GM18499 (cell line): Measurements from ENCODE around the gene ANKRD34C.
"Not testable (repeated sequence)": the region's sequence is repeated elsewhere in the genome, so short reads cannot be mapped to it uniquely, and the experiment has no call there.

Experiments
- ATAC-seq: cut with Tn5 transposase; IDR thresholded peaks from one replicate; pipeline ENCODE4 v1.9.1; 2021; ENCODE audit warnings: moderate number of reproducible peaks; ENCODE audit not compliant: insufficient read depth, unreplicated experiment

The ANKRD34C gene

DNA sequence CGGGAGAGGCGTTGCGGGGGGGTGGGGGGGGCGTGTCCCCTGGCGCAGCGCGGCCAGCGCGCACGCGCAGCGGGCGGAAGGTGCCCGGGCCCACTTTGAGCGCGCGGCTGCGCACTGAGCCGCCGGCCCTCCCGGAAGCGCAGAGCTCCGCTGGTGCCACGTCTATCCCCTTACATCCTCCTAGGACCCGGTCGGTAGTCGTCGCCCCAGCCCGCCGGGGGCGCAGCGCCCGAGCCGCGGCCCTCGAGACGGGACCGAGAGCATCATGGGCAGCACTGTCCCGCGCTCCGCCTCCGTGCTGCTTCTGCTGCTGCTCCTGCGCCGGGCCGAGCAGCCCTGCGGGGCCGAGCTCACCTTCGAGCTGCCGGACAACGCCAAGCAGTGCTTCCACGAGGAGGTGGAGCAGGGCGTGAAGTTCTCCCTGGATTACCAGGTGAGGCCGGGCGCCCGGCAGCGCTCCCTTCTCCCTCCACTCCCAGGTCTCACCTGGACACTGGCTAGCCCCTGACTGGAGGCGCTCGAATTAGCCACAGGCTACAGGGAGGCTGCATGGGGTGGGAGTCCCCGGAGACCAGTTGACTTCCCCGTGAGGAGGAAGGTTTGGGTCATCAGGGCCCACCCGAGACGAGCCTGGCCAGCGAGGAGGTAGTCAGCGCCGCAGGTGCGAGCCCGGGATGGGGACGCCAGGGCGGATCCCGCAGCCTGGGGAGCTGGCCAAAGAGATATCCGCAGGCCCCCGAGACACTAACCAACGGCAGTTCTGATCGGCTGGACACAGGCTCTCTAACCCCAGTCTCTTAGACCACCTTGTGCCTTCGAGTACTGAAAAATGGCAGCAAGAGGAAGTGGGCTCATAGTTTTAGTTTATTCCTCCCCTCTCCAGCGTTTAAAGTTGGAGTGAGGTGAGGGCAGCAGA is 28.7 kb downstream of the ANKRD34C start, which contains the start of gene TMED3:
TSS of gene TMED3 (plus strand) at position 128 of the 916 bp plus-strand sequence. CDS start at position 266, 138 bp downstream.
- ATAC-seq = peak; percentile 53

GRCh38 chr15:79311901-79312553 is 29.5 kb downstream of the ANKRD34C start:
- no peak for ATAC-seq

DNA sequence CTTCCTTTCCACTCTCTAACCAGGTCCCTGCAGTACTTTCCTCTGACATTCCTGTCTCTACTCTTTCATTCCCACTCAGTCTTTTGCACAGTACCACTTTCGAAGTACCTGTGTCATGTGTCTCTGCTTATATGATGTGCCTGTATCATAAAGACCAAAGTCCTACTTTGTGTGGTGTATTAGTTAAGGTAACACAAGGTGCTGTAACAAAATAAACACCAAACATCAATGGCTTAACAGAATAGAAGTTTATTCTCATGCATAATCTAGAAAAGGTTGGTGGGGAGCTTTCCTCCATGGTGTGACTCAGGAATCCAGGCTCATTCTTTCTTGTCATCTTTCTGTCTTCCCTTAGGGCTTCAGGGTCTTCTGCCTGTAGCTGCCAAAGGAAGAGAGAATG is 31.7 kb downstream of the ANKRD34C start:
- ATAC-seq = no peak

DNA sequence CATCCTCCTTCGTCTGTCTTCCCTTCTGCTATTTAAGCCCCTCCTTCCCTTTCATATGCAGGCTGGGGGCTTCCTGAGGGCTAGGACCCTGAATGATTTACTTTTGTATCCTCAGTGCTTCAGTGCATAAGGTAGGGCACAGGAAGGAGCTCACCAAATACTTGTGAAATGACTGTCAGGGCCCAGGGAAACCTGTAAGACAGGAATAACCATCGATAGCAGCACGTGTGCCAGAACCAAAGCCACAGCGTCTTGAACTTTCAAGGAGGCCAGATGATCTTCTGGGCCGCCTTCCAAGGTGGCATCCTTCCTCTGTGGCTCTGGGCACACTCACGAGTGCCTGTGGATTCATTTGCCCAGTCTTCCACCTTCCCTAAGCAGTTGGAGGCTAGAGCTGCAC is 32.3 kb downstream of the ANKRD34C start:
- no peak for ATAC-seq

GRCh38 chr15:79315623-79316328 is 33.3 kb downstream of the ANKRD34C start:
- ATAC-seq = no peak

GRCh38 chr15:79316864-79317263 is 34.3 kb downstream of the ANKRD34C start:
- ATAC-seq = no peak

DNA sequence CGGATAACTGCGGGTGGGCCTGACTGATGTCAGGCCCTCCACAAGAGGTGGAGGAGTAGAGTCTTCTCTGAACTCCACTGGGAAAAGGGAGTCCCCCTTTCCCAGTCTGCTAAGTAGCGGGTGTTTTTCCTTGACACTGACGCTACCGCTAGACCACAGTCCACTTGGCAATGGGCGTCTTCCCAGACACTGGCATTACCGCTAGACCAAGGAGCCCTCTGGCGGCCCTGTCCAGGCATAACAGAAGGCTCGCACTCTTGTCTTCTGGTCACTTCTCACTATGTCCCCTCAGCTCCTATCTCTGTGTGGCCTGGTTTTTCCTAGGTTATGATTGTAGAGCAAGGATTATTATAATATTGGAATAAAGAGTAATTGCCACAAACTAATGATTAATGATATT is 37.5 kb downstream of the ANKRD34C start:
- ATAC-seq = not testable (repeated sequence)

DNA sequence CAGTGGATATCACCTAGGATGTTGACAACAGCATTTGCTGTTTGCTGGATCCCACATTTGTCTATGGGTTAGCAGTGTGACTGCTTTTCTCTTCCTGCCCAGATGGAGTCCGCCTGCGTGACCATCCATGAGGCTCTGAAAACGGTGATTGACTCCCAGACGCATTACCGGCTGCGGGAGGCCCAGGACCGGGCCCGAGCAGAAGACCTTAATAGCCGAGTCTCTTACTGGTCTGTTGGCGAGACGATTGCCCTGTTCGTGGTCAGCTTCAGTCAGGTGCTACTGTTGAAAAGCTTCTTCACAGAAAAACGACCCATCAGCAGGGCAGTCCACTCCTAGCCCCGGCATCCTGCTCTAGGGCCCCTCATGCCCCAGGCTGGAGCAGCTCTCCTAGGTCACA is 39.4 kb downstream of the ANKRD34C start:
- no peak for ATAC-seq

DNA sequence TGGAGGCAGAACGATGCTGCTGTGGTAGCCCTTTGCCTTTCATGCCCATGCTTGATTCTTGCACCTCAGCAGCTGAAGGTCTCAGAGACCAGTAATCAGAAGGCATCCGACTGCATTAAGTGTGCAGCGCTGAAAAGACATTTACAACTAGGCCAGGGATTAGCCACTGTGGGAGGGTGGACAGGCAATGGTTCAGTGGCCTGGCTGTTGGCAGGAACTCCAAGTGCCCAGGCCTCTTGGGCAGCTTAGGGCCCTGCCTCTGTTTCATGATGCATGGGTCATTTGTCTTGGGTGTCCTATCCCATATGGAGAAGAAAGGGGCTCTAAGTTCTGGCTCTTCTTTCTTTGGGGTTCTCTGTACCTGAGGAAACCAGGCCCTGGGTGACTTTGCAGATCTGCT is 39.8 kb downstream of the ANKRD34C start:
- no peak for ATAC-seq

DNA sequence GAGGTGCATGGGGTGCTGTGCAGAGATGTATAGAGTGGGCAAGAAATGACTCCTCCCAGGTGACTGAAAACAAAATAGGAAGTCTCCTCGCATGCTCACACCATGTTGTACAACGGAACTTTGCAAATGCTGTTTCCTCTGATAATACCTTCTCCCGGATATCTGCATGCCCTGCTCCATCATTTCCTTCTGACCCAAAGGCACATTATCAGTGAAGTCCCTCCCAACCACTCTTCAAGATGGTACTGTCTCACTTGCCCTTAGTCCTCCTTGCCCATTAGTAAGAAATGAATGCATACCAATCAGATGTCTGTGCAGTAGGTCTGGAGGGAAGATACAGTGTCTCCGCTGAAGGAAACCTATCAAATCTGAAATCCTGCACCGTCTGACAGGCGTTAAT is 40.4 kb downstream of the ANKRD34C start:
- ATAC-seq = no peak

GRCh38 chr15:79329171-79329611 is 46.7 kb downstream of the ANKRD34C start:
- no peak for ATAC-seq
